Measurements from ENCODE around the gene SCAPER. TPM values are rescaled to one million over a fixed set of nuclear protein-coding genes. Genes with fewer than 3 reads are reported as not detected.

Gene SCAPER
- total and polyA plus RNA-seq, 2 of the 4 experiments (the other 2 are of a cell fraction) = 2.9 to 9.7 TPM

GRCh38 chr15:76353903-76354302 lies 551.2 kb downstream of the SCAPER start:
- H2BK15ac ChIP-seq (ENCODE audit: low read depth, low read length) = no peak overlapping the region
- no peaks in the 10 kb centered on the region; the same call in 1 of the 2 replicates for H3K9me1 ChIP-seq (ENCODE audit: insufficient read depth, low read length)
- H4K91ac ChIP-seq (ENCODE audit: insufficient read depth, low read depth, low read length) = no peak overlapping the region
- DNase-seq = no peak
- H3K36me3 ChIP-seq (ENCODE audit: control insufficient read depth, insufficient read depth, low read length) = no peaks in the 10 kb centered on the region
- H3K9me3 ChIP-seq (ENCODE audit: control insufficient read depth, insufficient read depth, low read length) = no peaks in the 10 kb centered on the region
- 83% methylated on average over 1 of the region's 10 CpGs; no CpG with 5 or more reads in 1 of the 2 experiments for WGBS, 2 experiments (ENCODE audit: extremely low coverage in 2 of 2, insufficient read length in 1 of 2)
- no peaks in the 10 kb centered on the region; the same call in 1 of the 2 replicates for H3K4me1 ChIP-seq (ENCODE audit: control insufficient read depth, insufficient read depth, low read length)
- no peak overlapping the region for H2AK9ac ChIP-seq (replicated peaks; ENCODE audit: low read depth, low read length, poor library complexity)
- no peak overlapping the region for H2AFZ ChIP-seq (replicated peaks; ENCODE audit: low read length, poor library complexity)
- no peak for ATAC-seq (ENCODE audit: low read depth)
- H4K20me1 ChIP-seq (ENCODE audit: insufficient read depth, low read length) = no peaks in the 10 kb centered on the region
- no peak overlapping the region for H3K9ac ChIP-seq (ENCODE audit: low read depth, low read length)
- H3K14ac ChIP-seq (replicated peaks; ENCODE audit: low read depth, low read length) = no peak overlapping the region
- H3K4ac ChIP-seq (ENCODE audit: low read depth, low read length) = no peak overlapping the region
- H2BK20ac ChIP-seq (ENCODE audit: low read depth, low read length) = no peak overlapping the region
- H3K23ac ChIP-seq (ENCODE audit: low read depth, low read length) = no peak overlapping the region
- H2BK120ac ChIP-seq (ENCODE audit: low read depth, low read length) = no peak overlapping the region
- BruUV-seq (replicated peaks) = no TSS peak
- TF ChIP-seq NFE2L2 (IDR thresholded peaks at IDR 0.05; ENCODE audit: low read depth, low read length) = no peak
- no peak for TF ChIP-seq SMC3 (IDR thresholded peaks at IDR 0.05; ENCODE audit: low read depth, low read length)
- TF ChIP-seq BHLHE40 (IDR thresholded peaks at IDR 0.05; ENCODE audit: low read depth, low read length) = no peak
- no peak for TF ChIP-seq RAD21 (IDR thresholded peaks at IDR 0.05; ENCODE audit: low read length)
- no peak for TF ChIP-seq FOS (IDR thresholded peaks at IDR 0.05; ENCODE audit: low read depth, low read length)
- TF ChIP-seq MAFK (IDR thresholded peaks at IDR 0.05; ENCODE audit: low read depth, low read length) = no peak
- TF ChIP-seq RFX5 (IDR thresholded peaks at IDR 0.05; ENCODE audit: low read depth, low read length) = no peak
- no peak for TF ChIP-seq RCOR1 (IDR thresholded peaks at IDR 0.05; ENCODE audit: insufficient replicate concordance, low read length)
- TF ChIP-seq USF2 (IDR thresholded peaks at IDR 0.05; ENCODE audit: low read depth, low read length) = no peak
- TF ChIP-seq CEBPB (IDR thresholded peaks at IDR 0.05; ENCODE audit: low read depth, low read length) = no peak
- no peak overlapping the region for H3K4me3 ChIP-seq (ENCODE audit: insufficient read depth, low read depth, low read length)
- H3K4me2 ChIP-seq (ENCODE audit: low read depth, low read length) = no peak overlapping the region
- dilution Hi-C loops (cut with HindIII; ENCODE audit: low sequenced_read_pairs, unreplicated experiment) = no loop called here
- ChIA-PET POLR2A (ENCODE audit: unreplicated experiment) (no interaction called here), CTCF (no interaction called here)
- no peak overlapping the region for H4K5ac ChIP-seq (ENCODE audit: low read depth, low read length)
- in situ Hi-C loops (cut with MboI; ENCODE audit: low sequenced_read_pairs) = no loop called here
- H2AK5ac ChIP-seq (ENCODE audit: low read depth, low read length) = no peak overlapping the region
- no peak overlapping the region for H3K18ac ChIP-seq (ENCODE audit: low read depth, low read length)
- intact Hi-C loops (cut with micrococcal nuclease) = no loop called here
- H3K27me3 ChIP-seq (ENCODE audit: control insufficient read depth, insufficient read depth, low read length) = no peaks in the 10 kb centered on the region
- no peaks in the 10 kb centered on the region for H3K79me1 ChIP-seq (ENCODE audit: low read depth in 1 of 2, low read length in 2 of 2)
- no peak overlapping the region for H3K56ac ChIP-seq (ENCODE audit: extremely low read depth, insufficient read depth, low read length)
- no peak overlapping the region for H4K8ac ChIP-seq (ENCODE audit: low read depth in 2 of 2, low read length in 2 of 2)
- H2BK5ac ChIP-seq (ENCODE audit: low read depth, low read length, poor library complexity, severe bottlenecking) = no peak overlapping the region
- no peak overlapping the region for H3K27ac ChIP-seq (ENCODE audit: insufficient read depth, low read length)
